CD14-positive monocyte (primary cell): Measurements from ENCODE around the gene FAM210A. TPM values are rescaled to one million over a fixed set of nuclear protein-coding genes. Genes with fewer than 3 reads are reported as not detected.

Experiments used
- DNase-seq, 3 donors: peaks; one replicate each; pipeline ENCODE4 v3.0.0-alpha.2; 2011 to 2022
- H2AFZ ChIP-seq: 2 replicates; pipeline ENCODE4 v1.6.0; 2012; ENCODE audit warnings: mild to moderate bottlenecking, low read depth, low read length, inconsistent platforms; ENCODE audit not compliant: insufficient read depth, poor library complexity, severe bottlenecking
- H3K27ac ChIP-seq, 2 donors: 1 replicate in 1 of 2; 2 replicates in 1 of 2; pipeline ENCODE4 v1.5.1; 2012 to 2013; ENCODE audit warnings: low read length in 2 of 2, control low read depth in 1 of 2, inconsistent platforms in 1 of 2, low read depth in 1 of 2, mild to moderate bottlenecking in 1 of 2
- H3K27me3 ChIP-seq, 2 donors: one replicate each; pipeline versions ENCODE4 v1.6.0 to v1.6.1; 2011 to 2013; ENCODE audit warnings: low read length in 2 of 2; ENCODE audit not compliant: control insufficient read depth in 2 of 2, insufficient read depth in 2 of 2
- H3K36me3 ChIP-seq, 2 donors: replicated peaks in 1 of 2; 1 replicate in 1 of 2; 2 replicates in 1 of 2; pipeline versions ENCODE4 v1.5.1 to v1.6.1; 2012 to 2013; ENCODE audit warnings: low read length in 2 of 2, control low read depth in 1 of 2, inconsistent platforms in 1 of 2, mild to moderate bottlenecking in 1 of 2; ENCODE audit not compliant: insufficient read depth in 2 of 2, control insufficient read depth in 1 of 2
- H3K4me1 ChIP-seq, 2 donors: 1 replicate in 1 of 2; 2 replicates in 1 of 2; pipeline versions ENCODE4 v1.5.1 to v1.6.1; 2012 to 2013; ENCODE audit warnings: low read length in 2 of 2, control low read depth in 1 of 2, inconsistent platforms in 1 of 2, mild to moderate bottlenecking in 1 of 2, moderate library complexity in 1 of 2; ENCODE audit not compliant: insufficient read depth in 2 of 2, control insufficient read depth in 1 of 2
- H3K4me2 ChIP-seq: replicated peaks from 2 replicates; pipeline ENCODE3; 2012; ENCODE audit warnings: low read length, moderate library complexity, mild to moderate bottlenecking; ENCODE audit not compliant: poor library complexity, severe bottlenecking; ENCODE audit errors: extremely low read depth
- H3K4me3 ChIP-seq, 3 experiments: fragments of 200-600 bp in 1 of 3; sonication (generic) in 1 of 3; replicated peaks in 1 of 3; 1 replicate in 2 of 3; 2 replicates in 1 of 3; pipeline ENCODE4 v1.5.1; 2011 to 2013; ENCODE audit warnings: low read length in 3 of 3, mild to moderate bottlenecking in 3 of 3, control low read depth in 2 of 3, low read depth in 2 of 3, inconsistent platforms in 1 of 3, moderate library complexity in 1 of 3
- H3K79me2 ChIP-seq: 2 replicates; pipeline ENCODE4 v1.6.0; 2012; ENCODE audit warnings: mild to moderate bottlenecking, control low read depth, inconsistent platforms, low read length, moderate library complexity; ENCODE audit not compliant: insufficient read depth
- H3K9ac ChIP-seq: 2 replicates; pipeline ENCODE4 v1.6.0; 2017; ENCODE audit warnings: low read length, mild to moderate bottlenecking; ENCODE audit not compliant: insufficient read depth, poor library complexity, severe bottlenecking
- H3K9me3 ChIP-seq, 2 donors: replicated peaks in 1 of 2; 1 replicate in 1 of 2; 2 replicates in 1 of 2; pipeline versions ENCODE4 v1.5.1 to v1.6.1; 2012 to 2013; ENCODE audit warnings: low read length in 2 of 2, control low read depth in 1 of 2; ENCODE audit not compliant: control insufficient read depth in 1 of 2, insufficient read depth in 1 of 2
- H4K20me1 ChIP-seq: 2 replicates; pipeline ENCODE4 v1.6.0; 2012; ENCODE audit warnings: mild to moderate bottlenecking, low read length, control low read depth, moderate library complexity; ENCODE audit not compliant: insufficient read depth
- H3K27ac Mint-ChIP-seq, 7 donors: one replicate each; pipeline ENCODE4 v1.8.0; 2020; ENCODE audit warnings: mild to moderate bottlenecking in 7 of 7, mixed read lengths in 7 of 7, moderate library complexity in 6 of 7, inconsistent platforms in 2 of 7
- H3K27me3 Mint-ChIP-seq, 3 donors: one replicate each; pipeline ENCODE4 v1.8.0; 2021 to 2022; ENCODE audit warnings: low read depth in 3 of 3, mild to moderate bottlenecking in 3 of 3, mixed read lengths in 3 of 3, moderate library complexity in 3 of 3, inconsistent platforms in 1 of 3
- H3K36me3 Mint-ChIP-seq, 2 donors: one replicate each; pipeline ENCODE4 v1.8.0; 2020; ENCODE audit warnings: mixed read lengths in 2 of 2, inconsistent platforms in 1 of 2, mild to moderate bottlenecking in 1 of 2
- H3K4me1 Mint-ChIP-seq: one replicate; pipeline ENCODE4 v1.8.0; 2020; ENCODE audit warnings: mild to moderate bottlenecking, mixed read lengths
- H3K4me3 Mint-ChIP-seq, 2 donors: one replicate each; pipeline ENCODE4 v1.8.0; 2020; ENCODE audit warnings: mild to moderate bottlenecking in 2 of 2, mixed read lengths in 2 of 2, moderate library complexity in 1 of 2
- H3K9me3 Mint-ChIP-seq, 7 donors: one replicate each; pipeline ENCODE4 v1.8.0; 2020 to 2022; ENCODE audit warnings: mixed read lengths in 7 of 7, mild to moderate bottlenecking in 6 of 7, moderate library complexity in 6 of 7, inconsistent platforms in 2 of 7
- WGBS: methylation state at CpG from one replicate; pipeline ENCODE4 v1.1.5; 2013; ENCODE audit warnings: missing lambda C conversion rate; ENCODE audit not compliant: insufficient coverage; 5-methylcytosine and 5-hydroxymethylcytosine counted together
- intact Hi-C, 2 donors: fragments of 100-400 bp; cut with micrococcal nuclease; formaldehyde crosslinking; loops; one replicate each; pipeline versions ENCODE4 v1.15.0 to v1.15.1; 2023
- polyA plus RNA-seq, 3 donors: library from polyadenylated mRNA; depleted of rRNA in 1 of 3; unstranded in 2 of 3; stranded (reverse) in 1 of 3; fragments of 300-500 nt in 2 of 3; fragments of >200 nt in 1 of 3; fragmentation: Illumina TruSeq in 2 of 3; gene quantifications; 1 replicate in 2 of 3; 2 replicates in 1 of 3; pipeline ENCODE4 v1.2.3, GENCODE V29; 2012 to 2021
- TF ChIP-seq, protein P1 (sequence below): fragments of 200-600 bp; IDR thresholded peaks from one replicate; pipeline ENCODE4 v1.8.0; 2022; ENCODE audit warnings: antibody characterized with exemption, mild to moderate bottlenecking

FAM210A gene
- polyA plus RNA-seq, 3 donors = 2.8 to 6.9 (median 6.9) TPM

DNA sequence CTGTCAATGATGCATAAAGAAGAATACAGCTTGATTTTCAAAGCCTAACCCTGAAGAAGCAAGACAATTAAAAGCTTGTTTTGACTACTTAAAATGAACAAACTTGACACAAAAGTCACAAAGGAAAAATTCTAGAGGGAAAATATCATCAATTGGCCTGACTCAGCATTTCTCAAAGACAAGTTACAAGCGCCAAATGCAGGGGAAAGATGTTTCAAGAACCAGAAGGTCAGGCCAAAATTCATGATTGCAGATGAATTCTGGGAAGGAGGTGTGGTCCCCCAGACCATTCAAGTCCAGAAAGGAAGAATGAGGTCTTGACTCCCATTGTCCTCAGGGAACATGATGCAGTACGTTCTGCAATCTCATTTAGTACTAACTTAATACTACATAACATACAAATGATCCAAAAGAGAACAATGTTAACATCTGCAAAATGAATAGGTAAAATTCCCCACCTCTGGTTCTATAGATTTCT, 64.5 kb downstream of the FAM210A start:
- H3K36me3 ChIP-seq = peaks cover 8 to 23% of the 10 kb centered on the region in 2 donors
- DNase-seq = no peak
- H3K4me2 ChIP-seq = no peak overlapping the region
- H3K9me3 ChIP-seq = no peaks in the 10 kb centered on the region
- H2AFZ ChIP-seq = no peak overlapping the region
- Mint-ChIP-seq H3K27me3 (peaks cover 0 to 4% (median 0%) of the 10 kb centered on the region in 3 donors), H3K36me3 (peaks cover 23 to 24% of the 10 kb centered on the region in 2 donors), H3K9me3 (no peaks in the 10 kb centered on the region), H3K4me1 (no peaks in the 10 kb centered on the region), H3K27ac (no peak overlapping the region), H3K4me3 (no peak overlapping the region)
- H3K79me2 ChIP-seq = no peaks in the 10 kb centered on the region
- TF ChIP-seq, protein P1, sequence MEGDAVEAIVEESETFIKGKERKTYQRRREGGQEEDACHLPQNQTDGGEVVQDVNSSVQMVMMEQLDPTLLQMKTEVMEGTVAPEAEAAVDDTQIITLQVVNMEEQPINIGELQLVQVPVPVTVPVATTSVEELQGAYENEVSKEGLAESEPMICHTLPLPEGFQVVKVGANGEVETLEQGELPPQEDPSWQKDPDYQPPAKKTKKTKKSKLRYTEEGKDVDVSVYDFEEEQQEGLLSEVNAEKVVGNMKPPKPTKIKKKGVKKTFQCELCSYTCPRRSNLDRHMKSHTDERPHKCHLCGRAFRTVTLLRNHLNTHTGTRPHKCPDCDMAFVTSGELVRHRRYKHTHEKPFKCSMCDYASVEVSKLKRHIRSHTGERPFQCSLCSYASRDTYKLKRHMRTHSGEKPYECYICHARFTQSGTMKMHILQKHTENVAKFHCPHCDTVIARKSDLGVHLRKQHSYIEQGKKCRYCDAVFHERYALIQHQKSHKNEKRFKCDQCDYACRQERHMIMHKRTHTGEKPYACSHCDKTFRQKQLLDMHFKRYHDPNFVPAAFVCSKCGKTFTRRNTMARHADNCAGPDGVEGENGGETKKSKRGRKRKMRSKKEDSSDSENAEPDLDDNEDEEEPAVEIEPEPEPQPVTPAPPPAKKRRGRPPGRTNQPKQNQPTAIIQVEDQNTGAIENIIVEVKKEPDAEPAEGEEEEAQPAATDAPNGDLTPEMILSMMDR = no peak
- H3K4me3 ChIP-seq = no peak overlapping the region
- H3K4me1 ChIP-seq = no peaks in the 10 kb centered on the region
- no peak overlapping the region for H3K9ac ChIP-seq
- no CpG with 5 or more reads among the region's 2 CpGs for WGBS
- H4K20me1 ChIP-seq = no peaks in the 10 kb centered on the region
- H3K27me3 ChIP-seq = no peaks in the 10 kb centered on the region
- intact Hi-C loops = no loop called here
- no peak overlapping the region for H3K27ac ChIP-seq

GRCh38 chr18:13661051-13661778, 65.1 kb downstream of the FAM210A start:
- intact Hi-C loops = no loop called here
- peaks cover 0 to 4% (median 0%) of the 10 kb centered on the region in 3 donors for H3K27me3 Mint-ChIP-seq
- TF ChIP-seq, protein P1 = no peak

More at GRCh38 chr18:13661051-13661778, 65.1 kb downstream of the FAM210A start:
- no peak overlapping the region for H3K4me2 ChIP-seq
- no peaks in the 10 kb centered on the region for H3K27me3 ChIP-seq
- no peaks in the 10 kb centered on the region for H3K9me3 ChIP-seq
- H3K36me3 Mint-ChIP-seq = peaks cover 20% of the 10 kb centered on the region in 2 donors
- no peak overlapping the region for H3K27ac ChIP-seq
- H3K4me1 ChIP-seq = no peaks in the 10 kb centered on the region
- H3K36me3 ChIP-seq = peaks cover 5 to 17% of the 10 kb centered on the region in 2 donors
- no peak overlapping the region for H3K4me3 Mint-ChIP-seq
- H4K20me1 ChIP-seq = no peaks in the 10 kb centered on the region
- H3K4me1 Mint-ChIP-seq = no peaks in the 10 kb centered on the region
- H3K9me3 Mint-ChIP-seq = no peaks in the 10 kb centered on the region
- 93% methylated on average over 3 of the region's 8 CpGs for WGBS
- H3K79me2 ChIP-seq = no peaks in the 10 kb centered on the region
- DNase-seq = no peak
- no peak overlapping the region for H2AFZ ChIP-seq
- no peak overlapping the region for H3K4me3 ChIP-seq
- no peak overlapping the region for H3K9ac ChIP-seq
- peak overlapping the region in 1 of 7 donors; percentile 44 for H3K27ac Mint-ChIP-seq
